GM12878 (cell line): ENCODE data around the gene XPO5.
A peak's percentile ranks its signal among the peaks of the same experiment; 100 is the strongest.

ENCODE experiments used
- ATF2 ChIP-seq: IDR thresholded peaks from 2 replicates; pipeline ENCODE4 v1.6.1; 2012; ENCODE audit warnings: low read length, inconsistent platforms
- CHD1 ChIP-seq: IDR thresholded peaks from 2 replicates; pipeline ENCODE4 v1.6.1; 2012; ENCODE audit warnings: low read depth, low read length, improper control_type of control experiment
- CTCF ChIP-seq, 3 experiments: IDR thresholded peaks in 2 of 3; conservative IDR thresholded peaks in 1 of 3; 2 replicates each; pipeline ENCODE4 v1.5.1; 2011; ENCODE audit warnings: low read depth in 3 of 3, low read length in 3 of 3, mild to moderate bottlenecking in 3 of 3, control low read depth in 2 of 3, moderate library complexity in 2 of 3, inconsistent platforms in 1 of 3, mixed read lengths in 1 of 3; ENCODE audit not compliant: control insufficient read depth in 2 of 3, insufficient read depth in 1 of 3; ENCODE audit errors: extremely low read depth in 1 of 3
- POLR2AphosphoS2 ChIP-seq: IDR thresholded peaks from 2 replicates; pipeline ENCODE4 v1.6.1; 2011; ENCODE audit warnings: low read depth, mild to moderate bottlenecking, low read length, improper control_type of control experiment, moderate library complexity
- RAD21 ChIP-seq: IDR thresholded peaks from 2 replicates; pipeline ENCODE4 v1.6.1; 2011; ENCODE audit warnings: mild to moderate bottlenecking, low read depth, low read length, moderate library complexity; ENCODE audit not compliant: insufficient read depth
- ZNF384 ChIP-seq: IDR thresholded peaks from 2 replicates; pipeline ENCODE4 v1.6.1; 2012; ENCODE audit warnings: low read depth, mild to moderate bottlenecking, low read length, improper control_type of control experiment, borderline replicate concordance

- TF ChIP-seq CHD1 (0 out of 2 replicates have a peak, but pooled peaks have one; percentile 3), ZNF384 (no peak), POLR2AphosphoS2 (peak; percentile 89; the same call in 1 of the 2 replicates), RAD21 (no peak), CTCF (IDR thresholded peaks at IDR 0.05 in 2 of 3, conservative IDR thresholded peaks at IDR 0.05 in 1 of 3; ENCODE audit: control insufficient read depth in 2 of 3, extremely low read depth in 1 of 3, insufficient read depth in 1 of 3, low read depth in 3 of 3, low read length in 3 of 3) (no peak), ATF2 (no peak)
Observed at GRCh38 chr6:43516697-43517504, 58.9 kb downstream of the XPO5 start, which contains the start of the genes POLR1C and YIPF3.
